GM12872 (cell line): ENCODE results near the gene FAM53B.

Experiments
- TF ChIP-seq, protein P1 (sequence below): IDR thresholded peaks from 3 replicates; pipeline ENCODE4 v1.5.1; 2011; ENCODE audit warnings: low read depth, mild to moderate bottlenecking, low read length, moderate library complexity; ENCODE audit not compliant: insufficient read depth

FAM53B gene

GRCh38 chr10:124627866-124628675 is 116.1 kb downstream of the FAM53B start:
- TF ChIP-seq, protein P1, sequence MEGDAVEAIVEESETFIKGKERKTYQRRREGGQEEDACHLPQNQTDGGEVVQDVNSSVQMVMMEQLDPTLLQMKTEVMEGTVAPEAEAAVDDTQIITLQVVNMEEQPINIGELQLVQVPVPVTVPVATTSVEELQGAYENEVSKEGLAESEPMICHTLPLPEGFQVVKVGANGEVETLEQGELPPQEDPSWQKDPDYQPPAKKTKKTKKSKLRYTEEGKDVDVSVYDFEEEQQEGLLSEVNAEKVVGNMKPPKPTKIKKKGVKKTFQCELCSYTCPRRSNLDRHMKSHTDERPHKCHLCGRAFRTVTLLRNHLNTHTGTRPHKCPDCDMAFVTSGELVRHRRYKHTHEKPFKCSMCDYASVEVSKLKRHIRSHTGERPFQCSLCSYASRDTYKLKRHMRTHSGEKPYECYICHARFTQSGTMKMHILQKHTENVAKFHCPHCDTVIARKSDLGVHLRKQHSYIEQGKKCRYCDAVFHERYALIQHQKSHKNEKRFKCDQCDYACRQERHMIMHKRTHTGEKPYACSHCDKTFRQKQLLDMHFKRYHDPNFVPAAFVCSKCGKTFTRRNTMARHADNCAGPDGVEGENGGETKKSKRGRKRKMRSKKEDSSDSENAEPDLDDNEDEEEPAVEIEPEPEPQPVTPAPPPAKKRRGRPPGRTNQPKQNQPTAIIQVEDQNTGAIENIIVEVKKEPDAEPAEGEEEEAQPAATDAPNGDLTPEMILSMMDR = no peak

- TF ChIP-seq, protein P1 = peak; percentile 13; the same call in 1 of the 3 replicates
Observed at GRCh38 chr10:124626759-124627380, 117.3 kb downstream of the FAM53B start.

- TF ChIP-seq, protein P1 = no peak
Observed at GRCh38 chr10:124625831-124626238, 118.3 kb downstream of the FAM53B start.

DNA sequence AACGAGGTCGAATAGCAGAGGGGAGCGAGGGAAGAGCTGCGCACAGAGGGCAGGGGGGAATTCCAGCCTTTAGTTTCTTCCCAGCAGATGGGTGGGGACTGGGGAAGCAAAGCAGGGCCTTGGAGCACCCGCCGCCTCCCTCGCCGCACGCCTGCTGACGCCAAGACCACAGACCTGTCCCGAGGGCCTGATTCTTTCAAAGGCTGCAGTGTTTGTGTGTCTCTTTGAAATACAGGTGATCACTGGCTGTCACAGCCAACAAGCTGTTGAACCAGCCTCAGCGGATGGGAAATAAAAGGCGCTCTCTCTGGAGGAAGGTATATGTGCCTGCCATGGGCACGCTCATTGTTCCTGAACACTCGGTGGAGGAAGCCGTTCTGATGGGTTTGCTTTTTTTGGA is 119.3 kb downstream of the FAM53B start:
- TF ChIP-seq, protein P1 = no peak

DNA sequence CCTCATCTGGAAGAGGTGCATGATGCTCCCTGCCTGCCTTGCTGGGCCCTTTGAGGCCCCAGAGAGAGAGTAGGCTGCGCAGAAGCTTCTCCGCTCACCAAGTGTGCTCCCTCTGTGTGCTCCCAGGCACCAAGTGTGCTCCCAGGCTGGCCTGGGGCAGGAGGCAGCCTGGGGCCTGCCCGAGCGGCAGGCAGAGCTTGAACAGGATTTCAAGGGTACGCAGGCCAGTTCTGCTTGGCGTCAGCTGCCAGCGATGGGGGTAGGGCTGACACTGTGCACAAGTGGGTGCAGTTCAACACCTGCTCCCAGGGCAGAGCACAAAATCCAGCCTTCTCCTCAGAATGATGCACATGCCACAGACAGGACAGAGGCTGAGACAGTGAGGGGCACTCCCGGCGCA is 119.7 kb downstream of the FAM53B start:
- TF ChIP-seq, protein P1 = no peak

GRCh38 chr10:124624006-124624405 is 120.2 kb downstream of the FAM53B start:
- TF ChIP-seq, protein P1 = no peak

DNA sequence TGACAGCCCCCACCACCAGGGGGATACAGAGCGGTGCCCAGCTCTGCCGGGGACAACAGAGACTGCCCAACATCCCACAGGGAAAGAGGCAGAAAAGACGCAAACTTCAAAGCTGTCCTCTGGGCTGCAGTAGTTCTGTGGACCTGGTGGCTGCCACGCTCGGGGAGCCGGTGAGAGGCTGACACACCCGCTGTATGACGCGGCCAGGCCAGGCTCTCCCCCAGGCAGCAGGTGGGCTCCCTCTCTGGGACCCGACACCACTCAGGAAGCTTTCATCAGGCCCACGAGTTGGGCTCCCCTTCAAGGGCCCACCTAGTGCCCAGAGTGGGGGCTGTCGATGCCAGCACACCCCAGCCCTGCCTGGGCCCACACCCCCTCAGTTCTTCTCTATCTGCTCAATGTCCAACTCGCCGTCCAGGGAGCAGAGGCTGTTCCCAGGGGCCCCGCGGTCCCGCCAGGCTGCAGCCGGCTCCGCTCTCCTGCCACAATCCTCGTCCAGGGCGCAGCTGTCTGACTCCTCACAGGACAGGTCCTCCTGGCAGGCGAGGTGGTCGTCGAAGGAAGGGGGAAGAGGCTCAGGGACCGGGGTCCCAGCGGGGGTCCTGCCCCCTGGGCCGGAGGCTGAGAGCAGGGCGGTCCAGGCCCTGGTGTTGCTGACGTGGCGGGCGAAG is 121.2 kb downstream of the FAM53B start:
- TF ChIP-seq, protein P1 = no peak
